HCT116 (cell line): Measurements from ENCODE around the gene CCDC8. TPM values are rescaled to one million over a fixed set of nuclear protein-coding genes. Genes with fewer than 3 reads are reported as not detected.

Experiments used
- ATAC-seq: fragments of 200-7000 bp; cut with Tn5 transposase; 2 replicates; pipeline ENCODE4 v1.9.1; 2020; ENCODE audit warnings: mild to moderate bottlenecking, moderate library complexity
- BruUV-seq: library from RNA; stranded (reverse); fragments of 400-500 nt; replicated peaks from 2 replicates; lab custom pipeline; 2021; lab: Mats Ljungman, UMichigan
- CTCF ChIA-PET: fragments of 300-600 bp; sonication (Branson Sonifier 250); formaldehyde crosslinking; loops from one replicate; lab custom pipeline; 2021; ENCODE audit warnings: antibody characterized with exemption; lab: Charles Lee
- POLR2A ChIA-PET: fragments of 300-600, 350-600 bp; sonication (Branson Sonifier 250); formaldehyde crosslinking; loops from one replicate; lab custom pipeline; 2021; ENCODE audit warnings: antibody characterized with exemption; lab: Charles Lee
- RAD21 ChIA-PET, 2 experiments: fragments of 300-600 bp; sonication (Branson Sonifier 250); formaldehyde crosslinking; loops; one replicate each; lab custom pipeline; 2023; ENCODE audit warnings: low total read pairs in 2 of 2; ENCODE audit not compliant: uncharacterized antibody in 2 of 2, unreplicated experiment in 2 of 2, low non-redundant PET in 1 of 2; lab: Charles Lee
- DNase-seq: peaks from one replicate; pipeline ENCODE4 v3.0.0-alpha.2; 2010; ENCODE audit warnings: low read depth, low spot score
- H2AFZ ChIP-seq: fragments of 200-600 bp; shearing (Covaris generic), sonication (generic); 2 replicates; pipeline ENCODE4 v1.6.1; 2017; ENCODE audit warnings: low read depth, mixed run types, mixed read lengths, antibody characterized with exemption, low read length; ENCODE audit not compliant: poor library complexity, severe bottlenecking
- H3K27ac ChIP-seq: 2 replicates; pipeline ENCODE4 v1.5.1; 2012; ENCODE audit warnings: low read depth, low read length
- H3K27me3 ChIP-seq: fragments of 200-600 bp; sonication (generic); 2 replicates; pipeline ENCODE4 v1.6.1; 2016; ENCODE audit warnings: mixed run types, low read length, mixed read lengths; ENCODE audit not compliant: insufficient read depth
- H3K36me3 ChIP-seq, 2 experiments: fragments of 200-500 bp in 1 of 2; fragments of 200-600 bp in 1 of 2; sonication (Bioruptor generic) in 1 of 2; sonication (generic) in 1 of 2; 2 replicates each; pipeline versions ENCODE4 v1.5.1 to v1.6.1; 2014 to 2016; ENCODE audit warnings: low read length in 2 of 2, inconsistent platforms in 1 of 2, mixed read lengths in 1 of 2, mixed run types in 1 of 2; ENCODE audit not compliant: insufficient read depth in 2 of 2, control insufficient read depth in 1 of 2
- H3K4me1 ChIP-seq, 2 experiments: fragments of 200-600 bp in 1 of 2; sonication (generic) in 1 of 2; 2 replicates each; pipeline versions ENCODE4 v1.5.1 to v1.6.1; 2012 to 2017; ENCODE audit warnings: low read length in 2 of 2, inconsistent platforms in 1 of 2, mild to moderate bottlenecking in 1 of 2, mixed read lengths in 1 of 2, mixed run types in 1 of 2, moderate library complexity in 1 of 2; ENCODE audit not compliant: insufficient read depth in 2 of 2, control insufficient read depth in 1 of 2
- H3K4me2 ChIP-seq: fragments of 200-600 bp; sonication (generic); 2 replicates; pipeline ENCODE4 v1.6.1; 2017; ENCODE audit warnings: mixed run types, low read length, mixed read lengths
- H3K4me3 ChIP-seq, 2 experiments: fragments of 200-600 bp in 1 of 2; sonication (generic) in 1 of 2; replicated peaks in 1 of 2; 2 replicates each; pipeline ENCODE4 v1.5.1; 2011 to 2016; ENCODE audit warnings: low read length in 2 of 2, control low read depth in 1 of 2, low read depth in 1 of 2, mild to moderate bottlenecking in 1 of 2, mixed read lengths in 1 of 2, mixed run types in 1 of 2
- H3K79me2 ChIP-seq: fragments of 200-600 bp; sonication (generic); 2 replicates; pipeline ENCODE4 v1.6.1; 2017; ENCODE audit warnings: mild to moderate bottlenecking, mixed run types, low read length, moderate library complexity, mixed read lengths; ENCODE audit not compliant: insufficient read depth
- H3K9ac ChIP-seq: fragments of 200-600 bp; sonication (generic); 2 replicates; pipeline ENCODE4 v1.6.1; 2016; ENCODE audit warnings: low read length, mixed read lengths
- H3K9me2 ChIP-seq: fragments of 200-600 bp; sonication (generic), shearing (Covaris generic); 2 replicates; pipeline ENCODE4 v1.6.1; 2017; ENCODE audit warnings: mixed run types, mild to moderate bottlenecking, moderate library complexity; ENCODE audit not compliant: insufficient read depth
- H3K9me3 ChIP-seq, 2 experiments: fragments of 200-500 bp in 1 of 2; fragments of 200-600 bp in 1 of 2; sonication (Bioruptor generic) in 1 of 2; sonication (generic) in 1 of 2; 2 replicates each; pipeline ENCODE4 v1.6.1; 2014 to 2017; ENCODE audit warnings: low read length in 2 of 2, mixed read lengths in 2 of 2, inconsistent platforms in 1 of 2, low read depth in 1 of 2, mild to moderate bottlenecking in 1 of 2, mixed run types in 1 of 2, moderate library complexity in 1 of 2; ENCODE audit not compliant: control insufficient read depth in 1 of 2, insufficient read depth in 1 of 2
- H4K20me1 ChIP-seq: fragments of 200-600 bp; sonication (generic), shearing (Covaris generic); 2 replicates; pipeline ENCODE4 v1.6.1; 2017; ENCODE audit warnings: mixed run types, mild to moderate bottlenecking, moderate library complexity; ENCODE audit not compliant: insufficient read depth
- ELF1 ChIP-seq: IDR thresholded peaks from 2 replicates; pipeline ENCODE4 v1.6.1; 2012; ENCODE audit warnings: low read depth, borderline replicate concordance
- EZH2 ChIP-seq: fragments of 200-600 bp; sonication (generic); IDR thresholded peaks from 2 replicates; pipeline ENCODE4 v1.6.1; 2017; ENCODE audit warnings: antibody characterized with exemption, mixed run types
- SRF ChIP-seq: IDR thresholded peaks from 2 replicates; pipeline ENCODE4 v1.6.1; 2012; ENCODE audit warnings: low read depth
- intact Hi-C: fragments of 100-400 bp; cut with micrococcal nuclease; formaldehyde crosslinking; loops from 2 replicates; pipeline ENCODE4 v1.10.0; 2022
- total RNA-seq: library from RNA; stranded (reverse); gene quantifications from one replicate; pipeline ENCODE4 v1.2.1, GENCODE V29; 2021; ENCODE audit not compliant: unreplicated experiment
- TF ChIP-seq, protein P1 (sequence below): IDR thresholded peaks from 2 replicates; pipeline ENCODE4 v1.6.1; 2011; ENCODE audit warnings: mild to moderate bottlenecking, low read length, moderate library complexity; ENCODE audit not compliant: insufficient replicate concordance; ENCODE audit errors: extremely low read depth
- TF ChIP-seq, protein P2 (sequence below): IDR thresholded peaks from 2 replicates; pipeline ENCODE4 v1.6.1; 2012; ENCODE audit warnings: low read depth

The CCDC8 gene
- total RNA-seq, 1 experiment from 2014 or later: 0.10 TPM

DNA sequence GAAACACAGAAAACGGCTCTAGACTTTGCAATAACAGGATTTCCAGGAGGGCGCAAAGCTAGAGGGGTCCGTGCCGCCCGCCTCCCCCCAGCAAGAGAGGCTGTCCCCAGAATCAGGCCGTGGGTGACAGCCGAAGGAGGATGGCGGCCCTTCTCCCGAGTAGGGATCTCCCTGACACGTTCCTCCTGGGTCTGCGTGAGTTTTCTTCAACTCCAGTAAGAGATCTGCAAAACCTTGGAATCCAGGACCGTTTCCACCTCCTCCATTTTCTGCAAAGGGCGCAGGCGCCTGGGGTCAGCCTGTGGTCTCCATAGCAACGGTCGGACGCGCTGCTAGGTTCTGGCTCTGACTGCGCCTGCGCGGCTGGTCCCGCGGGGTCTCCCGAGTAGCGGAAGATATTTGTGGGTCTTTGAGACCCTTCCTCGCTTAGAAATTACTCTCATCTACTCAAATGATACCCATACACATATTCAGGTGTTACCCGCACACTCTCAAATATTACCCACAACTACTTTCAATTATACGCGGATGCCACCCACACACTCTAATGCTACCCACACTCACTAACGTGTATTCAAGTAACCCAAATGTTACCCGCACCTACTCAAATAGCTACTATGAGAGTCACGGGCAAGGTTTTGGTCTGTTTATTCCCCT lies 13.3 kb upstream of the CCDC8 start:
- H3K9me3 ChIP-seq: no peaks in the 10 kb centered on the region
- ATAC-seq: no peak
- no peak for DNase-seq
- no peaks in the 10 kb centered on the region for H3K4me1 ChIP-seq
- H3K27ac ChIP-seq: no peak overlapping the region
- no TSS peak for BruUV-seq
- no peak overlapping the region for H3K9ac ChIP-seq
- no peaks in the 10 kb centered on the region for H3K27me3 ChIP-seq
- no peak overlapping the region for H3K4me2 ChIP-seq
- H3K4me3 ChIP-seq: no peak overlapping the region
- RAD21 ChIA-PET: no interaction called here
- H3K9me2 ChIP-seq: no peaks in the 10 kb centered on the region
- H4K20me1 ChIP-seq: no peaks in the 10 kb centered on the region
- TF ChIP-seq SRF: no peak
- TF ChIP-seq ELF1: no peak
- TF ChIP-seq, protein P1, sequence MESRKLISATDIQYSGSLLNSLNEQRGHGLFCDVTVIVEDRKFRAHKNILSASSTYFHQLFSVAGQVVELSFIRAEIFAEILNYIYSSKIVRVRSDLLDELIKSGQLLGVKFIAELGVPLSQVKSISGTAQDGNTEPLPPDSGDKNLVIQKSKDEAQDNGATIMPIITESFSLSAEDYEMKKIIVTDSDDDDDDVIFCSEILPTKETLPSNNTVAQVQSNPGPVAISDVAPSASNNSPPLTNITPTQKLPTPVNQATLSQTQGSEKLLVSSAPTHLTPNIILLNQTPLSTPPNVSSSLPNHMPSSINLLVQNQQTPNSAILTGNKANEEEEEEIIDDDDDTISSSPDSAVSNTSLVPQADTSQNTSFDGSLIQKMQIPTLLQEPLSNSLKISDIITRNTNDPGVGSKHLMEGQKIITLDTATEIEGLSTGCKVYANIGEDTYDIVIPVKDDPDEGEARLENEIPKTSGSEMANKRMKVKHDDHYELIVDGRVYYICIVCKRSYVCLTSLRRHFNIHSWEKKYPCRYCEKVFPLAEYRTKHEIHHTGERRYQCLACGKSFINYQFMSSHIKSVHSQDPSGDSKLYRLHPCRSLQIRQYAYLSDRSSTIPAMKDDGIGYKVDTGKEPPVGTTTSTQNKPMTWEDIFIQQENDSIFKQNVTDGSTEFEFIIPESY: no peak
- TF ChIP-seq, protein P2, sequence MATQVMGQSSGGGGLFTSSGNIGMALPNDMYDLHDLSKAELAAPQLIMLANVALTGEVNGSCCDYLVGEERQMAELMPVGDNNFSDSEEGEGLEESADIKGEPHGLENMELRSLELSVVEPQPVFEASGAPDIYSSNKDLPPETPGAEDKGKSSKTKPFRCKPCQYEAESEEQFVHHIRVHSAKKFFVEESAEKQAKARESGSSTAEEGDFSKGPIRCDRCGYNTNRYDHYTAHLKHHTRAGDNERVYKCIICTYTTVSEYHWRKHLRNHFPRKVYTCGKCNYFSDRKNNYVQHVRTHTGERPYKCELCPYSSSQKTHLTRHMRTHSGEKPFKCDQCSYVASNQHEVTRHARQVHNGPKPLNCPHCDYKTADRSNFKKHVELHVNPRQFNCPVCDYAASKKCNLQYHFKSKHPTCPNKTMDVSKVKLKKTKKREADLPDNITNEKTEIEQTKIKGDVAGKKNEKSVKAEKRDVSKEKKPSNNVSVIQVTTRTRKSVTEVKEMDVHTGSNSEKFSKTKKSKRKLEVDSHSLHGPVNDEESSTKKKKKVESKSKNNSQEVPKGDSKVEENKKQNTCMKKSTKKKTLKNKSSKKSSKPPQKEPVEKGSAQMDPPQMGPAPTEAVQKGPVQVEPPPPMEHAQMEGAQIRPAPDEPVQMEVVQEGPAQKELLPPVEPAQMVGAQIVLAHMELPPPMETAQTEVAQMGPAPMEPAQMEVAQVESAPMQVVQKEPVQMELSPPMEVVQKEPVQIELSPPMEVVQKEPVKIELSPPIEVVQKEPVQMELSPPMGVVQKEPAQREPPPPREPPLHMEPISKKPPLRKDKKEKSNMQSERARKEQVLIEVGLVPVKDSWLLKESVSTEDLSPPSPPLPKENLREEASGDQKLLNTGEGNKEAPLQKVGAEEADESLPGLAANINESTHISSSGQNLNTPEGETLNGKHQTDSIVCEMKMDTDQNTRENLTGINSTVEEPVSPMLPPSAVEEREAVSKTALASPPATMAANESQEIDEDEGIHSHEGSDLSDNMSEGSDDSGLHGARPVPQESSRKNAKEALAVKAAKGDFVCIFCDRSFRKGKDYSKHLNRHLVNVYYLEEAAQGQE: no peak
- TF ChIP-seq EZH2: no peak
- no peaks in the 10 kb centered on the region for H3K36me3 ChIP-seq
- POLR2A ChIA-PET: no interaction called here
- H3K79me2 ChIP-seq: no peaks in the 10 kb centered on the region
- CTCF ChIA-PET: interaction anchor here (0.6 kb wide), 1 partner anchor 127 kb away, joined by 3 read pairs; no protein-coding TSS in a partner anchor
- H2AFZ ChIP-seq: no peak overlapping the region
- intact Hi-C loops: no loop called here
